Astrocyte (in vitro differentiated cells and primary cell): ENCODE results near the gene CHRNE.

Source experiments
- EZH2 ChIP-seq: IDR thresholded peaks from 2 replicates; pipeline ENCODE4 v1.6.1; 2012; ENCODE audit warnings: mild to moderate bottlenecking, low read length, inconsistent platforms; ENCODE audit not compliant: insufficient read depth
- TF ChIP-seq, protein P1 (sequence below): IDR thresholded peaks from 2 replicates; pipeline ENCODE4 v1.5.1; 2011; ENCODE audit warnings: low read depth, mild to moderate bottlenecking, inconsistent platforms, low read length, moderate library complexity; ENCODE audit not compliant: insufficient read depth

DNA sequence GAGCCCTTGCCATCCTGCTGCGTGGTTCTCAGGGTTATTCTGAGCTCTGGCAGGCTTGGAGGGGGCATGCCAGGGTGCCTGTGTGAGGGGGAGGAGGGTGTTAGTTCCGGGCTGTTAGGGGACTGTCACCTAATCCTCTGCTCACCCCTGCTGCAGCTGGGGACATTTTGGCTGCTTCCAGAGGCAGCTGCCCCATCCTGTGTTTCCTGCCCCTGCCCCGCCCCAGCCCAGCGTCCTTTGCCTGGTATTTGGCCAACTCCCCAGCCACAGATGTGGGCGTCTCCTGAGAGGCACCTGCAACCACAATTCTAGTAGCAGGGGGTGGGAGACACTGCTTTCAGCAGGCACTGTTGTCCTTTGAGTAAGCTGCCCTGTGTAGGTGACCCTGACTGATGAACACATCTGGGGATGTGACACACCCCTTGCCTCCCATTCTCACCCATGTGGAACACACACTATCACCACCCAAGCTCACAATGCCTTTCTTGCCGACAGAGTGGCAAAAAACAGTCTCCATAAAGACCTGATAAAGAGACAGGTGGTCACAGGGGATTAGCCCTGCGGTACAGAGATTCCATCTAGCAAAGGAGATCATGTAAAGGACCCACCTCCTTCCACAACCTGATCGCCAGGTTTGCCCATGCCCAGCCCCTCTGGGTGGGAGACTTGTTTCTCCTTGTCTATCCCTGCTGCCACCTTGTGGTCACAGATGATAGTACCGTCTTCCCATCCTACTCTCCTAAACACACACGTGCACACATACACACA lies at the start of gene CHRNE:
- TF ChIP-seq, protein P1, sequence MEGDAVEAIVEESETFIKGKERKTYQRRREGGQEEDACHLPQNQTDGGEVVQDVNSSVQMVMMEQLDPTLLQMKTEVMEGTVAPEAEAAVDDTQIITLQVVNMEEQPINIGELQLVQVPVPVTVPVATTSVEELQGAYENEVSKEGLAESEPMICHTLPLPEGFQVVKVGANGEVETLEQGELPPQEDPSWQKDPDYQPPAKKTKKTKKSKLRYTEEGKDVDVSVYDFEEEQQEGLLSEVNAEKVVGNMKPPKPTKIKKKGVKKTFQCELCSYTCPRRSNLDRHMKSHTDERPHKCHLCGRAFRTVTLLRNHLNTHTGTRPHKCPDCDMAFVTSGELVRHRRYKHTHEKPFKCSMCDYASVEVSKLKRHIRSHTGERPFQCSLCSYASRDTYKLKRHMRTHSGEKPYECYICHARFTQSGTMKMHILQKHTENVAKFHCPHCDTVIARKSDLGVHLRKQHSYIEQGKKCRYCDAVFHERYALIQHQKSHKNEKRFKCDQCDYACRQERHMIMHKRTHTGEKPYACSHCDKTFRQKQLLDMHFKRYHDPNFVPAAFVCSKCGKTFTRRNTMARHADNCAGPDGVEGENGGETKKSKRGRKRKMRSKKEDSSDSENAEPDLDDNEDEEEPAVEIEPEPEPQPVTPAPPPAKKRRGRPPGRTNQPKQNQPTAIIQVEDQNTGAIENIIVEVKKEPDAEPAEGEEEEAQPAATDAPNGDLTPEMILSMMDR: peak; percentile 67
- no peak for TF ChIP-seq EZH2
